ENCODE measurements around the gene SPRR1A.

DNA sequence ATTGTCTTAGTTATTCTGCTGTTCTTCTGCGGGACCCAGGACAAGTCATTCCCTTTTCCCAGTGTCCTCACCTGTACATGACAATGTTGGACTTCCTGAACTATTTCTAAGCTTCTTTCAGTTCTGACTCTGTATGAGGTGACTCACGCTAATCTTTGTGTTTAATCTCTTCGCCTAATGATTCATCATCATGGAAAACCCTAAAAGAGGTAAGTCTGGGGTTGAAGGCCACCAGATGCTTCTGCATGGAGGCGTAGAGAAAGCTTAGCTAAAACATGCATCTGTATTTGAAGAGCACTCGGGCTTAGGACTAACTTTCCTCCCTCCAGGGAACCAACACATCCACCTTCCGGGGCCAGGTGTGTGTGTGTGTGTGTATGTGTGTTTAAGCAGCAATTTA is 29.4 kb upstream of the SPRR1A start:
- TF ChIP-seq POLR2A (IDR thresholded peaks at IDR 0.05; ENCODE audit: low read length) (no peak), GATA1 (IDR thresholded peaks at IDR 0.05; ENCODE audit: low read depth, low read length) (no peak)

All from erythroblast (primary cell).